ENCODE data around the gene RBP2. TPM values are rescaled to one million over a fixed set of nuclear protein-coding genes. Genes with fewer than 3 reads are reported as not detected.

The RBP2 gene
- total RNA-seq, 4 donors from 2014 or later: 3.4 TPM; not detected in 3

DNA sequence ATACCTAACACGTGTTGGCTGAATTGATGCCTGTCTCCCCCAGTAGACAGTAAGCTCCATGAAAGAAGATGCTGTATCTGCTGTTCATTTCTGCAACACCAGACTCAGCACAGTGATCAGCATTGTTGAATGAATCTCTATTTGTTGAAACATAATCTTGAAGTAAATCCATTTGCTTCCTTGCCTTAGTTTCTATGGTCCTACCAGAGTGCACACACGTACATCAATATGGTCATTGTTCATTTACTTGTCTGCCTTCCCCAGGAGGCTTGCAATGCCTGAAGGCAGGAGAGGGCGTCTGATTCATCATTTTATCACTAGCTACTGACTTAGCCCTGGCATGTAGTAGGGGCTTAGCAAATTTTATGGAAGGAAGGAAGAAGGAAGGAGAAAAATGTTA, 19.2 kb downstream of the RBP2 start:
- Histone ChIP-seq H3K36me3 (no peaks in the 10 kb centered on the region), H3K4me1 (no peaks in the 10 kb centered on the region), H3K4me3 (no peak overlapping the region), H3K27me3 (no peaks in the 10 kb centered on the region), H3K27ac (no peak overlapping the region), H3K9me3 (no peaks in the 10 kb centered on the region)
- in situ Hi-C loops (cut with MboI; ENCODE audit: low pct_ligation_motif_present in 1 of 4, low pct_unique_long_range_greater_than_20kb in 1 of 4, low sequenced_read_pairs in 3 of 4) (no loop called here), intact Hi-C loops (cut with DNase I; ENCODE audit: low total_unique reads) (no loop called here)
- 84 to 88% methylated on average over 3 of the region's 3 CpGs for WGBS, 2 donors (ENCODE audit: low coverage in 1 of 2)
- no peak for TF ChIP-seq POLR2AphosphoS5 (IDR thresholded peaks at IDR 0.05)
- TF ChIP-seq, protein P1, sequence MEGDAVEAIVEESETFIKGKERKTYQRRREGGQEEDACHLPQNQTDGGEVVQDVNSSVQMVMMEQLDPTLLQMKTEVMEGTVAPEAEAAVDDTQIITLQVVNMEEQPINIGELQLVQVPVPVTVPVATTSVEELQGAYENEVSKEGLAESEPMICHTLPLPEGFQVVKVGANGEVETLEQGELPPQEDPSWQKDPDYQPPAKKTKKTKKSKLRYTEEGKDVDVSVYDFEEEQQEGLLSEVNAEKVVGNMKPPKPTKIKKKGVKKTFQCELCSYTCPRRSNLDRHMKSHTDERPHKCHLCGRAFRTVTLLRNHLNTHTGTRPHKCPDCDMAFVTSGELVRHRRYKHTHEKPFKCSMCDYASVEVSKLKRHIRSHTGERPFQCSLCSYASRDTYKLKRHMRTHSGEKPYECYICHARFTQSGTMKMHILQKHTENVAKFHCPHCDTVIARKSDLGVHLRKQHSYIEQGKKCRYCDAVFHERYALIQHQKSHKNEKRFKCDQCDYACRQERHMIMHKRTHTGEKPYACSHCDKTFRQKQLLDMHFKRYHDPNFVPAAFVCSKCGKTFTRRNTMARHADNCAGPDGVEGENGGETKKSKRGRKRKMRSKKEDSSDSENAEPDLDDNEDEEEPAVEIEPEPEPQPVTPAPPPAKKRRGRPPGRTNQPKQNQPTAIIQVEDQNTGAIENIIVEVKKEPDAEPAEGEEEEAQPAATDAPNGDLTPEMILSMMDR (IDR thresholded peaks at IDR 0.05): no peak
- no peak for TF ChIP-seq POLR2A (IDR thresholded peaks at IDR 0.05)
- no peak for TF ChIP-seq EP300 (IDR thresholded peaks at IDR 0.05; ENCODE audit: low read depth)
- DNase-seq: no peak

DNA sequence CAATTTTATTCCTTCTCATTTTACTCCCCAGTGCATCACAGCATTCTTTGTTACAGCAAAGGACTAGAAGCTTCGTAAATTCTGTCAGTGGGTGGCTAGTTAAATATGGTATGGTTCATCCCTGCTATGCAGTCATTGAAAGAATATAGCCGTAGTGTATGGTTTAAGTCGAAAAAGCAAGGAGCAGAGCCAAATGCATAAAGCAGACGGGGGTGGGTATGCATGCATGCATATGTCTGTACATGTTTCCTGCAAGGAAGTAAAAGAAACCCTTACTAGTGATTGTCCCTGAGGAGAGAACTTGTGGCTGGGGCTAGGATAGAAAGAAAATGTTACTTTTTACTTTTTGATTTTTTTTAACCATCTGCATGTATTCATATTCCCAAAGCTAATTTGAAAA, 19.9 kb downstream of the RBP2 start:
- in situ Hi-C loops (cut with MboI; ENCODE audit: low pct_ligation_motif_present in 1 of 4, low pct_unique_long_range_greater_than_20kb in 1 of 4, low sequenced_read_pairs in 3 of 4) (no loop called here), intact Hi-C loops (cut with DNase I; ENCODE audit: low total_unique reads) (no loop called here)
- WGBS, 2 donors (ENCODE audit: low coverage in 1 of 2): 83 to 93% methylated on average over 4 of the region's 4 CpGs
- no peak for DNase-seq
- Histone ChIP-seq H3K4me1 (no peaks in the 10 kb centered on the region), H3K27me3 (no peaks in the 10 kb centered on the region), H3K4me3 (no peak overlapping the region), H3K9me3 (no peaks in the 10 kb centered on the region), H3K27ac (no peak overlapping the region), H3K36me3 (no peaks in the 10 kb centered on the region)
- TF ChIP-seq POLR2A (IDR thresholded peaks at IDR 0.05) (no peak), EP300 (IDR thresholded peaks at IDR 0.05; ENCODE audit: low read depth) (no peak), POLR2AphosphoS5 (IDR thresholded peaks at IDR 0.05) (no peak)
- TF ChIP-seq, protein P1 (IDR thresholded peaks at IDR 0.05): no peak

DNA sequence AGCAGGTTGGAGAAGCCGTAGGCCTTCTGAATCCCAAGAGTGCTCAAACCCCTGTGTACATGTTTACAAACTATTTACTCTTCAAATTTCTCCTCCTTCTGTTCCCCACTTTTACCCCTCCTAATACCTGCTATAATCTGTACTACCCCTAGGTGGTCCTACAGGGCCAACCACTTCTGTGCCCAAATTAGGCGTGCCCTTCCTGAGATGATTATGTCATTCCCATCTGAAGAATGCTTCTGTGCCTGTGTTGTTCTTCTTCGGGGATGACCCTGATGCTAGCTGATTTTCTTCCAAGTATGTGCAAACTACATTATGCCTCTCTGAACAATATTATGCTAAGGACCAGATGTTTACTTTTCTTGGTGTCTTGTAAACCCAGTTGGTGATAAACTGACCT, 20.5 kb downstream of the RBP2 start:
- no peak overlapping the region for H3K4me3 ChIP-seq
- no peaks in the 10 kb centered on the region for H3K27me3 ChIP-seq
- WGBS, 2 donors (ENCODE audit: low coverage in 1 of 2): 71 to 73% methylated on average over 3 of the region's 3 CpGs
- TF ChIP-seq EP300 (IDR thresholded peaks at IDR 0.05; ENCODE audit: low read depth): no peak
- TF ChIP-seq POLR2AphosphoS5 (IDR thresholded peaks at IDR 0.05): no peak
- TF ChIP-seq POLR2A (IDR thresholded peaks at IDR 0.05): no peak
- TF ChIP-seq, protein P1 (IDR thresholded peaks at IDR 0.05): no peak
- intact Hi-C loops (cut with DNase I; ENCODE audit: low total_unique reads) (no loop called here), in situ Hi-C loops (cut with MboI; ENCODE audit: low pct_ligation_motif_present in 1 of 4, low pct_unique_long_range_greater_than_20kb in 1 of 4, low sequenced_read_pairs in 3 of 4) (no loop called here)
- H3K4me1 ChIP-seq: no peaks in the 10 kb centered on the region
- no peak for DNase-seq
- no peaks in the 10 kb centered on the region for H3K36me3 ChIP-seq
- H3K9me3 ChIP-seq: no peaks in the 10 kb centered on the region
- H3K27ac ChIP-seq: no peak overlapping the region

DNA sequence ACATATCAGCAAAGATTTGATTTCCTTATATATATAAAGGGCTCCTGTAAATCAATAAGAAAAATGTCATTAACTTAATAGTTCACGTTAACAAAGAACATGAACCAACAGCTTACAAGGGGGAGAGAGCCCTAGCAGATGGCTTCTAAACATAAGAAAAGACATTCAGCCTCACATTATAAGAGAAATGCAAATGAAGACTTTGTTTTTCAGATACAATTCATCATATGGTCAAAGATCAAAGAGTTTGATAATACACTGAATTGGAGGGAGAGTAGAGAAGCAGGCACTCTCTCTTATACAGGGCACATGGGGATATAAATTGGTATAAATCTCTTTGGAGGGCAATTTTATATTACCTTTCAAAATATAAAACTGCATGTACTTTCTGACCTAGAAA, 21.1 kb downstream of the RBP2 start:
- intact Hi-C loops (cut with DNase I; ENCODE audit: low total_unique reads): no loop called here
- Histone ChIP-seq H3K27ac (no peak overlapping the region), H3K4me1 (no peaks in the 10 kb centered on the region), H3K27me3 (no peaks in the 10 kb centered on the region), H3K36me3 (no peaks in the 10 kb centered on the region), H3K9me3 (no peaks in the 10 kb centered on the region), H3K4me3 (no peak overlapping the region)
- TF ChIP-seq EP300 (IDR thresholded peaks at IDR 0.05; ENCODE audit: low read depth): no peak
- TF ChIP-seq POLR2AphosphoS5 (IDR thresholded peaks at IDR 0.05): no peak
- TF ChIP-seq, protein P1 (IDR thresholded peaks at IDR 0.05): no peak
- no peak for TF ChIP-seq POLR2A (IDR thresholded peaks at IDR 0.05)
- DNase-seq: no peak
- 93 to 100% methylated on average over 1 of the region's 1 CpG for WGBS, 2 donors (ENCODE audit: low coverage in 1 of 2)
- in situ Hi-C loops (cut with MboI; ENCODE audit: low pct_ligation_motif_present in 1 of 4, low pct_unique_long_range_greater_than_20kb in 1 of 4, low sequenced_read_pairs in 3 of 4): no loop called here
